ENCODE data around the gene AHCY.
"Not testable (repeated sequence)": the region's sequence is repeated elsewhere in the genome, so short reads cannot be mapped to it uniquely, and the experiment has no call there.

AHCY gene

DNA sequence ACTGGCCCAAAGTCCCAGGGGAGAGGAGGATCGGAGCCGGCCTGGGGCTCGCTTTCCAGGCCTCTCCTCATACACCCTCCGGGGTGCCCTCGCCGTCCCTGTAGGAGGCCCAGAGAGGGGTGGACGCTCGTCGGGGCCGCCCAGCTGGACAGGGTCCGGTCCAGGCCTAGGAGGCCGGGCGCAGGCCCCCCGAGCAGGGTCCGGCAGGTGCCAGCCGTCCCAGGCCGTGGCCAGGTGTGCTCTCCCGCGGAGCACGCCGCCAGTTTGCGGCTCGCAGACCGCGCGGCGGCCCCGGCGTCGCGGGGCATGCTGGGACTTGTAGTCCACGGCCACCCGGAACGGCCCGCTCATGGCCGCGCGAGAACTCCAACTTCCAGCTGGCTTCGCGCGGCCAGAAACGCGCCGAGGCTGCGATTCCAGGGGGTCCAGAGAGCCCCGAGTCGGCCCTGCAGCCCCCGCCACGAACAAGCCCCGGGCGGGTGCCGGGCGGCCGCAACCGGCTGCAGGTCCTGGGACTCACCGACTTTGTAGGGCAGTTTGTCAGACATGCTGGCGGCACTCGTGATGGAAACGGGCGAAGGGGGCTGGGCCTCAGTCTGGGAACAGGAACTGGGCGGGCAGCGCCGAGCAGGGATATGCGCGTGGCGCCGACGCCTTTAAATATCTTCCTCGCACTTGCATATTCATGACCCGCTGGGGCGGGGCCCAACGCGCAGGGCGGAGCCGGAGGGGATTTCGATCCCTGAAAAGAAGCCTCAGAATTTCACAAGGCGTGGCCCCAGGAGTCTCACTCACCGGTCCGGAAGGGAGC lies at the start of gene AHCY:
AHCY (minus strand) TSS at position 633 of the 811 bp plus-strand sequence; CDS start at position 548, 85 bp downstream.
- peak; percentile 91 for DNase-seq (ENCODE audit: low read depth)

DNA sequence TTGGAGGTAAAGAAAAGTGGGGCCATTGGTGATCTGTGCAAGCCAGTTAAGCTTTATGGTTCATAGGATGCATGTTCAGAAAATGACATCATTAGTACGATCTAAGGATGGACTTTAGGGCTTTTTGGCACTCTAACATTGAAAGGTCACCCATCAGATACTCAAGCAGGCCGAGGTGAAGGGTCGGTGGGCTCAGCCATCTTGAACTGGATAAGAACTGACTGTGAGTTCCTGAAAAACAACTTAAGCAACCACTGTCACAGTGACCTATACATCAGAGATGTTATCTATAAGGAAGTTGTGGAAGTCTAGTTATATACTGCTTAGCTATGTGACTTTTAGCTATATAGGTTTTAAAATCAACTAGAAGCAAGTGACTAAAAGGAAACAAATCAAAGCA lies 46.9 kb upstream of the AHCY start:
- DNase-seq (ENCODE audit: low read depth): no peak

DNA sequence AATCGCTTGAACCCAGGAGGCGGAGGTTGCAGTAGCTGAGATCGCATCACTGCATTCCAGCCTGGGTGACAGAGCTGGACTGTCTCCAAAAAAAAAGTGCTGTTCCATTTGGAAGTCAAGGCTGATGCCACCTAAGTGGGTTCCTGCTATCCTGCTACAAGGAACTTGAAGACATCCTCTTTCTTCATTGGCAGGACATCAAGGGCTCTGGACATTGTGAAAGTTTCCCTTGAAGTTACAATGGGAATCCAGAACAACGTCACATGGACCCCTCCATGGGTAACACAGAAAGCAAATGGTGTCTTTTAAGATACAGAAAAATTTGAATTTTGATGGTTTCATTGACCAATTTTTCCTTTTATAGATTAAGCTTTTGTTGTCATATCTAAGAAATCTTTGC lies 44.4 kb upstream of the AHCY start:
- no peak for DNase-seq (ENCODE audit: low read depth)

DNA sequence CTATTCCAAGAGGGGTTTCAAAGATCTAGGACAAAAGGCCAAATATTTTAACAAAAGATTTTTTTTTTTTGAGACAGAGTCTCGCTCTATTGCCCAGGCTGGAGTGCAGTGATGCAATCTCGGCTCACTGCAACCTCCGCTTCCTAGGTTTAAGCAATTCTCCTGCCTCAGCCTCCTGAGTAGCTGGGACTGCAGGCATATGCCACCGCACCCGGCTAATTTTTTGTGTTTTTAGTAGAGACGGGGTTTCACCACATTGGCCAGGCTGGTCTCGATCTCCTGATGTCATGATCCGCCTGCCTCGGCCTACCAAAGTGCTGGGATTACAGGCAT lies 43.3 kb upstream of the AHCY start:
- not testable (repeated sequence) for DNase-seq (ENCODE audit: low read depth)

DNA sequence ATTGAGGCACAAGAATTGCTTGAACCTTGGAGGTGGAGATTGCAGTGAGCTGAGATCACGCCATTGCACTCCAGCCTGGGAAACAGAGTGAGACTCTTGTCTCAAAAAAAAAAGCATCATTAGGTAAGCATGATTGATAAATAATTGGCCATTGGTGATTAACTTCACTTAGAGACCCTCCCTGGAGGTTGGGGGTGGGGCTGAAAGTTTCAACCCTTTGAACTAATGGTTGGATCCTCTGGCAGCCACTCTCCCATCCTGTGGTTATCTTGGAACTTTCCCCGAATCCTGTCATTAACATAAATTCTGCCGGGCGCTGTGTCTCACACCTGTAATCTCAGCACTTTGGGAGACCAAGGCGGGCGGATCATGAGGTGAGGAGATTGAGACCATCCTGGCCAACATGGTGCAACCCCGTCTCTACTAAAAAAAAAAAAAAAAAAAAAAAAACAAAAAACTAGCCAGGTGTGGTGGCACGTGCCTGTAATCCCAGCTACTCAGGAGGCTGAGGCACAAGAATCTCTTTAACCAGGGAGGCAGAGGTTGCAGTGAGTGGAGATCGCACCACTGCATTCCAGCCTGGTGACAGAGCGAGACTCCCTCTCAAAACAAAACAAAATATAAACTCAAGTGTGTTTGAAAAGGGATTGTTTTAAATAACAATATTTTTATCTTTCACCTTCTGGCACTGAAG lies 42.8 kb upstream of the AHCY start:
- DNase-seq (ENCODE audit: low read depth): not testable (repeated sequence)

DNA sequence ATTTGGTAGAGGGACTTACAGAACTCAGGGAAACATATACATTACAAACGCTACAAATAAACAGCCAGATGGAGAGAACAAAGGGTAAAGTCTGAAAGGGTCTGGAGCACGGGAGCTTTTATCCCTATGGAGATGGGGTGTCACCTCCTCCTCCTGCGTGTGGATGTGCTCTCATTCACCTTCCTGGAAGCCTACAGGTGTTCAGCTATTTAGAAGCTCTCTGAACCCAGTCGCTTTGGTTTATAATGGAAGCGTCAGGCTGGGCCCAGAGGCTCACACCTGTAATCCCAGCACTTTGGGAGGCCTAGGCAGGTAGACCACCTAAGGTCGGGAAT lies 42.2 kb upstream of the AHCY start:
- no peak for DNase-seq (ENCODE audit: low read depth)

DNA sequence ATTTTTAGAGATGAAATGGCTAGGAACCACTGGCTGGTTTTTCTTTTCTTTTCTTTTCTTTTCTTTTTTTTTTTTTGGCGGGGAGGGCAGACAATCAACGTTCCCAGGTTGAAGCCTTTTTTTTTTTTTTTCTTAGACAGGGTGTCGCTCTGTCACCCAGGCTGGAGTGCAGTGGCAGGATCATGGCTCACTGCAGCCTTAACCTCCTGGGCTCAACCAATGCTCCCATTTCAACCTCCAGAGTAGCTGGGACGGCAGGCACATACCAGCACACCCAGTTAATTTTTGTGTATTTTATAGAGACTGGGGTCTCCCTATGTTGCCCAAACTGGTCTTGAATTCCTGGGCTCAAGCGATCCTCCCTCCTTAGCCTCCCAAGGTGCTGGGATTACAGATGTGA lies 41.1 kb upstream of the AHCY start:
- no peak for DNase-seq (ENCODE audit: low read depth)

DNA sequence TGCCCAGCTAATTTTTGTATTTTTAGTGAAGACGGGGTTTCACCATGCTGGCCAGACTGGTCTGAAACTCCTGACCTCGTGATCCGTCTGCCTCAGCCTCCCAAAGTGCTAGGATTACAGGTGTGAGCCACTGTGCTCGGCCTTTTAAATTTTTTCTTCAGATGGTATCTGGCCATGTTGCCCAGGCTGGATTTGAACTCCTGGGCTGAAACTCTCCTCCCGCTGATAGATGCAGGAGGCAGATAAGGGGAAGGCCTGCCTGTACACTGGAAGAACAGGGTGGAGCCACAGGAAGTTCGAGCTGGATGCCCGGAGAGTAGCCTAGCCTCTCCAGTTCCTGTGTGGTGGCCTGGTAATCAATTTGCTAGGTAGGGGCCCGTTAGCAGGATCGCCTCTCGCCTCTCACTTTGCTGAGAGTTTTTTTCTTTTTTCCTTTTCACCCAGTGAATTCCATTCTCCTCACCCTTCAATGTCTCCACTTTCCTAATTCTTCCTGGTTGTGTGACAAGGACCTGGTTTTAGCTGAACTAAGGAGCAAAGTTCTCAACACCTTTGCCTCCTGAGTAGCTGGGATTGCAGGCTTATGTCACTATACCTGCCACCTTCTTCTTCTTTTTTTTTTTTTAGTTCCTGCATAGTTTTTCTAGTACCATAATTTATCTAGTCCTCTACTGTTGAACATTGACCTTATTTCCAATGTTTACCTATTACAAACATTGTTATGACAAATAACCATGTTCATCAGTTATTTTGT lies 40.5 kb upstream of the AHCY start:
- DNase-seq (ENCODE audit: low read depth): no peak

DNA sequence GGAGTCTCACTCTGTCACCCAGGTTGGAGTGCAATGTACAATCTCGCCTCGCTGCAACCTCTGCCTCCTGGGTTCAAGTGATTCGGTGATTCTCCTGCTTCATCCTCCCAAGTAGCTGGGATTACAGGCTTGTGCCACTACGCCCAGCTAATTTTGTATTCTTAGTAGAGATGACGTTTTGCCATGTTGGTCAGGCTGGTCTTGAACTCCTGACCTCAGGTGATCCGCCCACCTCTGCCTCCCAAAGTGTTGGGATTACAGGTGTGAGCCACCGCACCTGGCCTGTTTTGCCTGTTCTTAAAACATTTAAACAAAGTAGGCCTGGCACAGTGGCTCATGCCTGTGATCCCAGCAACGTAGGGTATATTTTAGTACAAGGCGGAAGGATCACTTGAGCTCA lies 38.0 kb upstream of the AHCY start:
- not testable (repeated sequence) for DNase-seq (ENCODE audit: low read depth)

DNA sequence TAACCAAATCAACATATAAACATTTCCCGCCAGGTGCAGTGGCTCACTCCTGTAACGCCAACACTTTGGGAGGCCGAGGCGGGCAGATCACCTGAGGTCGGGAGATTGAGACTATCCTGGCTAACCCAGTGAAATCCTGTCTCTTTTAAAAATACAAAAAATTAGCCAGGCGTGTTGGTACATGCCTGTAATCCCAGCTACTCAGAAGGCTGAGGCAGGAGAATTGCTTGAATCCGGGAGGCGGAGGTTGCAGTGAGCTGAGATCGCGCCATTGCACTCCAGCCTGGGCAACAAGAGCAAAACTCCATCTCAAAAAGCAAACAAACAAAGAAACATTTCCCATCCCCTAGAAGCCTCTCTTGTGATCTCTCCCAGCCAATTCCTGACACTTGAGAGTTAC lies 37.6 kb upstream of the AHCY start:
- not testable (repeated sequence) for DNase-seq (ENCODE audit: low read depth)

DNA sequence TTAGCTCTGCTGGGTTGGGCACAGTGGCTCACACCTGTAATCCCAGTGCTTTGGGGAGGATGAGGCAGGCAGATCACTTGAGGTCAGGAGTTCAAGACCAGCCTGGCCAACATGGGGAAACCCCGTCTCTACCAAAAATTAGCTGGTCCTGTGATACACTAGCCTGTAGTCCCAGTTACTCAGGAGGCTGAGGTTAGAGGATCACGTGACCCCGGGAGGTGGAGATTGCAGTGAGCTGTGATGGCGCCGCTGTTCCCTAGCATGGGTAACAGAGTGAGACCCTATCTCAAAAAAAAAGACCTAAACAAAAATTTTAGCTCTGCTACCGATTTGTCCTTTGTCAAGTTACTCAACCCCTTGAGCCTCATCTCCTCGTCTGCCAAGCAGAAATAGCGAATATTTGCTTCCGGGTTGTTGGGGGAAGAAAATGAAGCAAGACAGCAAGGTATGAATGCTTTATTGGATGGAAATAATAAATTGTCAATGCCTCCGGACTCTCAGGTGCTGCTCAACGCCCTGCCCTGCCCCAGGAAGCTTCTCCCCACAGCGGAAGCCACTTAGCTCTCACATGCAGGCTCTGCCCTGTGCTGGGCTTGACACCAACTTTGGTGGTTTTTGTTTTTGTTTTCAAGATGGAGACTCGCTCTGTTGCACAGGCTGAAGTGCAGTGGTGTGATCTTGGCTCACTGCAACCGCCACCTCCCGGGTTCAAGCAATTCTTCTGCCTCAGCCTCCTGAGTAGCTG lies 35.0 kb upstream of the AHCY start:
- DNase-seq (ENCODE audit: low read depth): no peak

DNA sequence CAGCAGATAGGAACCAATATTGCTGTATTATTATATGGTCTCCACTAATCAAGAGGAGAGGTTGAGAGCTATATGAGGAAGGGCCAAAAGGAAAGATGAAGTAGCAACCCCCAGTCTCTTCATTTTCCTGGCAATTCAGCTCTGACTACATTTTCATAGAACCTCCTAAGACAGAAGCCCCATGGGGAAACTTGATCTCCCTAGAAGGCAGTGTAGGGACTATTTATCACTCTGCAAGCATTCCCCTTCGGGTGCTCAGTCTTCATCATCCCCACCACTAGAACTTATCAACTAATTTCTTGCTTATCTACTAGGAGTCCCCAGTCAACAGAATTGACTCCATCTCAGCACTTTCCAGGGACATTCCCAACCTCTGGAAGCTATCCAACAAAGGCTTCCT lies 34.4 kb upstream of the AHCY start:
- DNase-seq (ENCODE audit: low read depth): no peak

DNA sequence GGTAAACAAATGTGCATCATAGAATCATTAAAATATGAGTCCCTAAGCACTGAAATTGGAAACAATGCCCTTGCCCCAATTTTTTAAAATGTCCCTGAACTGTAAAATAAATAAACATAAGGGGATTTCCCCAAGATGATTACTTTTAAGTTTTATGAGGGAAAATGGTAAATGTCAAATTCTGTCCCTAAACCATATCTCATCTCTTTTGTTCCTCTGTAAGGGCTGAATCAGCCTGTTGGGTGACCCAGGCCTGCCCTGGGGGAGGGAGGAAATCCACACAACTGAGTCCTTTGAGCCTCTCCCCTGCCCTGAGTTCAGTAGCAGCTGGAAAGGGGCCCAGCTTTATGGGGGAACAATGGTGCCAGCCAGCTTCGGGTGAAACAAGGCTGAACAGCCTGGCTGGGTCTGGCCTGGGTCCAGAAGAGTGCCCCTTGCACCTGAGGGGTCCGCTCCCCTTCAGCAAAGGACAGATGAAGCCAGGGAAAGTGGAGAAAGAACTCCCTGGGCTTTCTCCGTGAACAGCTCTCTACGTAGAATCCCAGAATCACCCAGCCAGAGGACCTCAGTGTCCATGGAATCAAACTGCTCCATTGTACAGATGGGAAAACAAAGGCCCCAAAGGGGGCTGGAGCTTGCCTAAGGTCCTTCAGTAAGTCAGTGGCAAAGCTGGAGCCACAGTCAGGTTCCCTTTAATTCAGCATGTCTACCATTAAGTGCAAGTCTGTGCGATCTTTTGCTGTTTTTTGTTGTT lies 31.7 kb upstream of the AHCY start:
- DNase-seq (ENCODE audit: low read depth): no peak

DNA sequence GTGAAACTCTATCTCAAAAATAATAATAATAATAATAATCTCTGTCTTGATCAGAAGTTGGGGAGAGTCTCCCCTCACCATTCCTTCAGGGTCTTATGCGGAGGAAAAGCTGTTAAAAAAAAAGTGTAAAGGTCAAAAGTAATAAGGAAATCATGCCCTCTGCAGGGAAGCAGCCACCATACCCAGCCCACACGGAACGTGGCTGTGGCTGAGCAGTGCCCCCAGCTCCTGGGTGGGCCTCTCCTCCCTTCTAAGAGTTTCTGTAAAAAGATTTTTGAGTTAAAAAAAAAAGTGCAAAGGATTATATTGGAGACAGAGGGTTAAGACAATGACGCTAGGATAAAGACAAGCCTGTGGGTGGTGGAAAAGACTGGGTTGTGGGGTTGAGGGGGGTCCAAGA lies 30.6 kb upstream of the AHCY start:
- no peak for DNase-seq (ENCODE audit: low read depth)

DNA sequence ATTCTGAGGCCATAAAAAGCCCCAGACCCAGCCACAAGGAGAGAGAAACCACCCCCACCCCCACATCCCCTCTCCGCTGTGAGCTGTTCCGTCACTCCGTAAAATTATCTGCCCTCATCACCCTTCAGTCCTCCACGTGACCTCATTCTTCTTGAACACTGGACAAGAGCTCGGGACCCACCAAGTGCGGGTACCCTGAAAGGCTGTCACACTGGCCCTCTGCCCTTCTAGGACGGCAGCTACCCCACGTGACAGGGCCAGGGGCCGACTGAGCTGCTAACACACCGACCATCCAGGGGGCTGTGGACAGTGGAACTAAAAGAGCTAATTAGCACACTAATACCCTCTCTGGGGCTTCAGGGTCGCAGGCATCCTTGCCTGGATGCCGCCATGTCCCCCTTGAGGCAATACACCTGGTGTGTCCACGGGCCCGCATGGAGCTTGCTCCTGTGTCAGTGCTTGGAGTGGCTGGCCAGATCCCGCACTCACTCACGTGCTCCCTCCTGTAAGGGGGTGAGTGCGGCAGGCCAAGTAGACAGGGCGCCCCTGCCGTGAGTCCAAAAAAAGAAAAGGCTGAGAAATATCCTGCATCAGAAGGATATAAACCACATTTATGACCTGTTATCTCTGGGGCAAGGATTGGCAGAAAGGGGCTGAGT lies 29.2 kb upstream of the AHCY start:
- no peak for DNase-seq (ENCODE audit: low read depth)

DNA sequence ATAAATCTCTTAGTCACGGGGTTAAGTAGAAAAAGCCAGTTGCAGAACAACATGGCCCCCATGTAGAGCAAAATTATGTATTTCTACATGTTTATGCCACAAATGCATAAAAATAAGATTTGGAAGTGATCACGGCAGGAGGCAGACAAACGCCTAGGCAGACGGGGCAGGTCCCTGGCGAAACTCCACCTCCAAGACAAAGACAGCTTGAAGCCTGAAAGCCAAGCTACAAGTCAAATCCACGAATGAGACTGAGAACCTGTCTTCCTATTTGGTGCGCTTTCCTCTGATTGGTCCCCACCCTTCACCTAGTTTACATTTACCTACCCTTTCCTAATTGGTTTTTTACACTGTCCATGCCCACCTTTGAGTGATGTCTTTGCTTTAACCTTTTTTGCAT lies 28.7 kb upstream of the AHCY start:
- no peak for DNase-seq (ENCODE audit: low read depth)

DNA sequence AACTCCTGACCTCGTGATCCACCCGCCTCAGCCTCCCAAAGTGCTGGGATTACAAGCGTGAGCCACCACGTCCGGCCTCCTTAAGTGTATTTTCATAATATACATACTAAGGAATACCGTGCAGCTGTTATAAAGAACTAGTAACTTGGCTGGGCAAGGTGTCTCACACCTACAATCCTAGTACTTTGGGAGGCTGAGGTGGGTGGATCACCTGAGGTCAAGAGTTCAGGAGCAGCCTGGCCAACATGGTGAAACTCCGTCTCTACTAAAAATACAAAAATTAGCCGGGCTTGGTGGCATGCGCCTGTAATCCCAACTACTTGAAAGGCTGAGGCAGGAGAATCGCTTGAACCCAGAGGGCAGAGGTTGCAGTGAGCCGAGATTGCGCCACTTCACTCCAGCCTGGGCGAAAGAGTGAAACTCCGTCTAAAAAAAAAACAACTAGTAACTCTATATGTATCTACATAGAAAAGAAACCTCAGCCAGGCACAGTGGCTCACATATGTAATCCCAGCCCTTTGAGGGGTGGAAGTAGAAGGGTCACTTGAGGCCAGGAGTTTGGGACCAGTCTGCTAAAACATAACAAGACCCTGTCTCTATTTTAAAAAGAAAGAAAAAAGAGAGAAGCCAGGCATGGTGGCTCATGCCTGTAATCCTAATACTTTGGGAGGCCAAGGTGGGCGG lies 27.8 kb upstream of the AHCY start:
- DNase-seq (ENCODE audit: low read depth): not testable (repeated sequence)

DNA sequence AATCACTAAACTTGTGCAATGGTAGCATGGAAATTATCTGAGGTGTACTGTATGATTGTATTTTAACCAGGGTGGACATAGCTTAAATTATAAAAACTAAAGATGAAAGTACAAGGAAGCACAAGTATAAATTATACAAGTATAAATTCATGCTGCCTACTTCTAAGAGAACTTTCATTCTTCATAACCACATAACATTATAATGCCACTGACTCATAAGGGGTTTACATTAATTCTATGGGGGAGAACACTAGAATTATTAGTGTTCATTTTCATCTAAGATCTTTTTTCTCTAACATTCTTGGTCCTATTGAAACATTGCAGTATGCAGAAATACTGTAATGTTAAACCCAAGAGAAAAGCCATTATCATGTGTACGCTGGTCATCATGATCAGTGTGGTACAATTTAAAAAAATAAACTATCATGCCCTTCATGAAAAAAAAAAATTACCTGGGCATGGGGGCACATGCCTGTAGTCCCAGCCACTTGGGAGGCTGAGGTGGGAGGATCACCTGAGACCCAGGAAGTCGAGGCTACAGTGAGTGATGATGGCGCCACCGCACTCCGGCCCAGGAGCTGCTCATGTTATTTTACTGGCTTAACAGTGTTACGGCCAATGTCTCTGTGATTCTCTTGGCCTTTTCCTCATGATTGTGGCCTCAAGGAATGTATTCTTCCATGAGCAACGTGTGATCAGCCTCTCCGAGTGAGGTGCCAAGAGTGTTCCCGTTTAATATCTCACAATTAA lies 25.9 kb upstream of the AHCY start:
- DNase-seq (ENCODE audit: low read depth): no peak

DNA sequence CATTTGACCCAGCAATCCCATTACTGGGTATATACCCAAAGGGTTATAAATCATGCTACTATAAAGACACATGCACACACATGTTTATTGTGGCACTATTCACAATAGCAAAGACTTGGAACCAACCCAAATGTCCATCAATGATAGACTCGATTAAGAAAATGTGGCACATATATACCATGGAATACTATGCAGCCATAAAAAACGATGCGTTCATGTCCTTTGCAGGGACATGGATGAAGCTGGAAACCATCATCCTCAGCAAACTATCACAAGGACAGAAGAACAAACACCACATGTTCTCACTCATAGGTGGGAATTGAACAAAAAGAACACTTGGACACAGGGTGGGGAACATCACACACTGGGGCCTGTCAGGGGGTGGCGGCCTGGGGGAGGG lies 25.1 kb upstream of the AHCY start:
- not testable (repeated sequence) for DNase-seq (ENCODE audit: low read depth)

DNA sequence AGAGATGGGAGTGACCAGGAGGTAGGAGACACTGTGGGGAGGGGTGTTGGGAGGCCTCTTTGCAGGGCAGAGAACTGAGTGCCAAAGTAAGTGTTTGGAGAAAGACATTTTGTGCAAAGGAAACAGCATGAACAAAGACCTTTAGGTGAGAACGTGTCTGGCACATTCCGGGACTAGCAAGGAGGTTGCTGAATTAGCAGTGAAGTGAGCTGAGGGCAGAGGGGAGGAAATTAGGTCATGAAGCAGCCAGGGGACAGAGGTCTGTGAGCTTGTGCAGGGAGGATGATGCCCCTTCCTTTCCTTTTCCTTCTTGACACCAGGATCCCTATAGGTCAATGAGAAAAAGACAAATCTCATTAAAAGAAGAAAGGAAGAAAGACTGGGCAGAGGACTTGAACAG lies 21.4 kb upstream of the AHCY start:
- DNase-seq (ENCODE audit: low read depth): no peak
